Nephron (organoid): Measurements from ENCODE around the gene AP4S1.
"Not testable (repeated sequence)": the region's sequence is repeated elsewhere in the genome, so short reads cannot be mapped to it uniquely, and the experiment has no call there.

Source experiments
- H3K27ac Mint-ChIP-seq, 3 experiments: 2 replicates each; pipeline ENCODE4 v1.8.0; 2020; ENCODE audit warnings: mixed read lengths in 3 of 3, mild to moderate bottlenecking in 2 of 3, moderate library complexity in 1 of 3
- H3K27me3 Mint-ChIP-seq: 2 replicates; pipeline ENCODE4 v1.8.0; 2021; ENCODE audit warnings: low read depth, mild to moderate bottlenecking, moderate library complexity, mixed read lengths
- H3K36me3 Mint-ChIP-seq: 2 replicates; pipeline ENCODE4 v1.8.0; 2020; ENCODE audit warnings: low read depth, mixed read lengths
- H3K4me1 Mint-ChIP-seq: 2 replicates; pipeline ENCODE4 v1.8.0; 2020; ENCODE audit warnings: mixed read lengths
- H3K4me3 Mint-ChIP-seq, 3 experiments: 2 replicates each; pipeline ENCODE4 v1.8.0; 2020; ENCODE audit warnings: mild to moderate bottlenecking in 3 of 3, mixed read lengths in 3 of 3, moderate library complexity in 2 of 3
- H3K9me3 Mint-ChIP-seq: 2 replicates; pipeline ENCODE4 v1.8.0; 2020; ENCODE audit warnings: mixed read lengths
- CTCF ChIP-seq, 3 experiments: fragments of 200-600 bp; sonication (generic); IDR thresholded peaks; one replicate each; pipeline ENCODE4 v1.5.0; 2021; ENCODE audit warnings: antibody characterized with exemption in 3 of 3; ENCODE audit not compliant: unreplicated experiment in 3 of 3

Gene AP4S1

GRCh38 chr14:31025367-31026076, at the start of gene AP4S1:
Gene AP4S1 (plus strand): TSS chr14:31025649. CDS start chr14:31066197, 40,548 bp downstream.
- Mint-ChIP-seq H3K4me1 (peaks cover 40% of the 10 kb centered on the region), H3K36me3 (peaks cover 21% of the 10 kb centered on the region), H3K27ac (peak within 1 kb of the TSS; percentile 97 to 99 (median 98)), H3K9me3 (peaks cover 7% of the 10 kb centered on the region), H3K4me3 (peak within 1 kb of the TSS; percentile 93 to 97 (median 93)), H3K27me3 (no peaks in the 10 kb centered on the region)
- TF ChIP-seq CTCF (IDR thresholded peaks at IDR 0.05; ENCODE audit: unreplicated experiment in 3 of 3): no peak

- no peaks in the 10 kb centered on the region for H3K9me3 Mint-ChIP-seq
These were observed 47.7 kb upstream of the AP4S1 start for GRCh38 chr14:30977752-30978151.

GRCh38 chr14:30980106-30980704, 45.2 kb upstream of the AP4S1 start:
- H3K4me3 Mint-ChIP-seq, H3K27ac Mint-ChIP-seq, H3K9me3 Mint-ChIP-seq, H3K4me1 Mint-ChIP-seq, H3K36me3 Mint-ChIP-seq, H3K27me3 Mint-ChIP-seq: not testable (repeated sequence)
- peak; percentile 33 to 57 (median 44) for TF ChIP-seq CTCF (IDR thresholded peaks at IDR 0.05; ENCODE audit: unreplicated experiment in 3 of 3)

More at GRCh38 chr14:30977752-30978151, 47.7 kb upstream of the AP4S1 start:
- H3K27ac Mint-ChIP-seq: no peak overlapping the region
- H3K27me3 Mint-ChIP-seq: no peaks in the 10 kb centered on the region
- H3K36me3 Mint-ChIP-seq: peaks cover 17% of the 10 kb centered on the region
- H3K4me3 Mint-ChIP-seq: no peak overlapping the region
- TF ChIP-seq CTCF (IDR thresholded peaks at IDR 0.05; ENCODE audit: unreplicated experiment in 3 of 3): no peak
- H3K4me1 Mint-ChIP-seq: peaks cover 6% of the 10 kb centered on the region

- H3K36me3 Mint-ChIP-seq: peaks cover 11% of the 10 kb centered on the region
- no peaks in the 10 kb centered on the region for H3K27me3 Mint-ChIP-seq
- no peak for TF ChIP-seq CTCF (IDR thresholded peaks at IDR 0.05; ENCODE audit: unreplicated experiment in 3 of 3)
- peak overlapping the region in 2 of 3 experiments; percentile 13 to 28 for H3K27ac Mint-ChIP-seq
- peaks cover 5% of the 10 kb centered on the region for H3K4me1 Mint-ChIP-seq
- no peak overlapping the region for H3K4me3 Mint-ChIP-seq
- H3K9me3 Mint-ChIP-seq: no peaks in the 10 kb centered on the region
These were observed 44.5 kb upstream of the AP4S1 start for GRCh38 chr14:30980980-30981379.

- Mint-ChIP-seq H3K36me3 (peaks cover 7% of the 10 kb centered on the region), H3K27ac (no peak overlapping the region), H3K4me3 (no peak overlapping the region), H3K9me3 (no peaks in the 10 kb centered on the region), H3K27me3 (no peaks in the 10 kb centered on the region), H3K4me1 (peaks cover 10% of the 10 kb centered on the region)
- no peak for TF ChIP-seq CTCF (IDR thresholded peaks at IDR 0.05; ENCODE audit: unreplicated experiment in 3 of 3)
These were observed 42.9 kb upstream of the AP4S1 start for GRCh38 chr14:30982533-30982932.
